Measurements from ENCODE around the gene NKX2-8. TPM values are rescaled to one million over a fixed set of nuclear protein-coding genes. Genes with fewer than 3 reads are reported as not detected.

Gene NKX2-8
- total RNA-seq, 4 donors from 2014 or later = not detected

DNA sequence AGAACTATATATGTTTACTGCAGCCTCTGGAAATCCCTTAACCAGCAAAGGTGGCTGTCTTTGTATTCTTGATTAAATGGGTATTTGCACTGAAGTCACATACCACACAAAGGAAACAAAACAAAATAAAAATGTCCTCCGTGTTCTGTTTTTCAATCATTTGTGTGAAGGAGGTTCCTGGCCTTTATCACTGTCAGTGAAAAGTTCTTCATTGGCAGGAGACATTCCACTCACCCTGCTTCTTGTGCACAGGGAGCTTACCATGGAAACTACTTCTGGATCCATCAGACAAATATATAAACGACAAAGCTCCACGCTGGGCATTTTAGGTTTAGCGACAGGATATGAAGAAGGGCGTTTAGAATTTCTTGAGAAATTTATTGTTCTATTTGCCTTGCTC lies 5.7 kb upstream of the NKX2-8 start:
- TF ChIP-seq, protein P1, sequence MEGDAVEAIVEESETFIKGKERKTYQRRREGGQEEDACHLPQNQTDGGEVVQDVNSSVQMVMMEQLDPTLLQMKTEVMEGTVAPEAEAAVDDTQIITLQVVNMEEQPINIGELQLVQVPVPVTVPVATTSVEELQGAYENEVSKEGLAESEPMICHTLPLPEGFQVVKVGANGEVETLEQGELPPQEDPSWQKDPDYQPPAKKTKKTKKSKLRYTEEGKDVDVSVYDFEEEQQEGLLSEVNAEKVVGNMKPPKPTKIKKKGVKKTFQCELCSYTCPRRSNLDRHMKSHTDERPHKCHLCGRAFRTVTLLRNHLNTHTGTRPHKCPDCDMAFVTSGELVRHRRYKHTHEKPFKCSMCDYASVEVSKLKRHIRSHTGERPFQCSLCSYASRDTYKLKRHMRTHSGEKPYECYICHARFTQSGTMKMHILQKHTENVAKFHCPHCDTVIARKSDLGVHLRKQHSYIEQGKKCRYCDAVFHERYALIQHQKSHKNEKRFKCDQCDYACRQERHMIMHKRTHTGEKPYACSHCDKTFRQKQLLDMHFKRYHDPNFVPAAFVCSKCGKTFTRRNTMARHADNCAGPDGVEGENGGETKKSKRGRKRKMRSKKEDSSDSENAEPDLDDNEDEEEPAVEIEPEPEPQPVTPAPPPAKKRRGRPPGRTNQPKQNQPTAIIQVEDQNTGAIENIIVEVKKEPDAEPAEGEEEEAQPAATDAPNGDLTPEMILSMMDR (IDR thresholded peaks at IDR 0.05; ENCODE audit: low read depth) = no peak

GRCh38 chr14:36585100-36585499 lies 2.7 kb upstream of the NKX2-8 start:
- TF ChIP-seq, protein P1 (IDR thresholded peaks at IDR 0.05; ENCODE audit: low read depth) = no peak

DNA sequence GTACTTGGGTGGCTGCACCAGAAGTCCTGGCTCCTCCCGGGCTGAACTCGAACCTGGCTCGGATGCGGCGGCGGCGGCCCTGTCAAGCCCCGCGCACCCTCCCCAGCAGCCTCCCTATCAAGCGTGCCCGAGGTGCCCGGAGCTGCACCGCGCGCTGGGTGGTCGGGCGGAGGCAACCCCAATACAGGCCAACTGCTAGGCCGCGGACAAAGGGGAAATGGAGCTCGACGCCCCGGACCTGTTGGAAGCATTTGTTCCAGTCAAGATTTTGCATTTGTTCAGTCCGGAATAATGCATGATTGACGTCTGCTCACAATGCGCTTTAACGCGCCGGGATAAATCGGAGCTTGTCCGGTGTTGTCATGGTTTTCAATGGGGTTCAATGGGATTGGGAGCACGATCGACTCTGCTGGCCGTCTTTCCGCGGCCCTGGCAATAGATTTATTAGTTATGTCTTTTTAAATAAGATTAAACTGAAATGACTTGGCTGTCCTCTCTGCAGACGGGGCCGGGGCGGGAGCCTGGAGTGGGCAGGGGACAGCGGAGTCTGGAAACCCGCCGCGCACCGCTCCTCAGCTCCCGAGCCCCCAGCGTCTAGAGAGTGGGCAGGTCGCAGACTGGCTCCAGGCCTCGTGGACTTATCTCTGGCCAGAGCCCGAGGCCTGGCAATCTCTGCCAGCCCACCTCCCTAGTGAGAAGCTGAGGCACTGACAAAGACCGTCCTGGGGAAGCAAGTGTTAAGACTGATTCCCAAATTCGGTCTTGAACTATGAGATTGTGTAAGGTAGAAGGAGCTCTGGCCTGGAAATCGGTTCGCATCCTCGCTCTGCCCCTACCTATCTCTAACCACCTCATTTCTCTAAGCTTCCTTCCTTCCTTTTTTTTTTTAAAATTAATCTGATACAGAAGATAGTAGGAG lies 1.7 kb upstream of the NKX2-8 start:
- TF ChIP-seq, protein P1 (IDR thresholded peaks at IDR 0.05; ENCODE audit: low read depth) = no peak

GRCh38 chr14:36583242-36583892 lies 953 bp upstream of the NKX2-8 start:
- TF ChIP-seq, protein P1 (IDR thresholded peaks at IDR 0.05; ENCODE audit: low read depth) = no peak

DNA sequence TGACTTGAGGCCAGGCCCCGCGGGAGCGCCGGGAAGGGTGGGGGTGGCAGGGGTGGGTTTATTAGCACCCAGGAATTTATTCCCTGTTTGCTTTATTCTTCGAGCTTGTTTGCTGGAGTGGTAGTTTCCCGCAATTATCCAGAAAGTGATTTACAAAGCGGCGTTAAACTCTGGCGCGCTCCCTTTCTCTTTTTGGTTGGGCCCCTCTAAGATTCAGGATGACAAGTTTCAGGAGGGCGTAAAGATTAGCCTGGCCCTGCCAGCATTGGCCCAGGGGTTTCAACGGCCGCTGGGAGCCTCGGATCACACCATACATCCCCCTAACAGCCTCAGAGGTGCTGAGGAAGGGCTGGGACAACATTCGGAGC lies 444 bp upstream of the NKX2-8 start:
- TF ChIP-seq, protein P1 (IDR thresholded peaks at IDR 0.05; ENCODE audit: low read depth) = no peak

- TF ChIP-seq, protein P1 (IDR thresholded peaks at IDR 0.05; ENCODE audit: low read depth) = no peak
Observed at GRCh38 chr14:36580856-36581831, 1.3 kb downstream of the NKX2-8 start.

Measured in subcutaneous adipose tissue (tissue), 4 donors.